Stimulated activated naive CD8-positive, alpha-beta T cell treated with anti-CD3 and anti-CD28 coated beads, Interleukin-15, amount 100 ng/mL, for 72 hours (primary cell): Measurements from ENCODE around the gene PCDHB13.
"Not testable (repeated sequence)": the region's sequence is repeated elsewhere in the genome, so short reads cannot be mapped to it uniquely, and the experiment has no call there.

ENCODE experiments used
- ATAC-seq: fragments of 150-1000 bp; cut with Tn5 transposase; 2 replicates; pipeline ENCODE4 v1.10.0; 2021; ENCODE audit warnings: mild to moderate bottlenecking, moderate library complexity
- DNase-seq, 2 donors: peaks; one replicate each; pipeline ENCODE4 v3.0.0; 2021 to 2022
- H3K27ac Mint-ChIP-seq, 2 donors: one replicate each; pipeline ENCODE4 v1.8.0; 2022; ENCODE audit warnings: mild to moderate bottlenecking in 2 of 2, mixed read lengths in 2 of 2, moderate library complexity in 2 of 2
- H3K27me3 Mint-ChIP-seq: one replicate; pipeline ENCODE4 v1.8.0; 2022; ENCODE audit warnings: mixed read lengths
- H3K4me1 Mint-ChIP-seq: one replicate; pipeline ENCODE4 v1.8.0; 2022; ENCODE audit warnings: mild to moderate bottlenecking, mixed read lengths
- H3K4me3 Mint-ChIP-seq, 2 donors: one replicate each; pipeline ENCODE4 v1.8.0; 2022; ENCODE audit warnings: mild to moderate bottlenecking in 2 of 2, mixed read lengths in 2 of 2, moderate library complexity in 1 of 2
- H3K9me3 Mint-ChIP-seq, 2 donors: one replicate each; pipeline ENCODE4 v1.8.0; 2022; ENCODE audit warnings: mixed read lengths in 2 of 2

PCDHB13 gene

GRCh38 chr5:141213656-141214339 is at the start of gene PCDHB13:
Gene PCDHB13, plus strand, starts transcription at chr5:141213919. Its CDS starts 205 bp downstream, at chr5:141214124.
- Mint-ChIP-seq H3K9me3 (peaks cover 8 to 22% of the 10 kb centered on the region in 2 donors), H3K27me3 (peaks cover 62% of the 10 kb centered on the region)
- not testable (repeated sequence) for DNase-seq, H3K4me1 Mint-ChIP-seq, ATAC-seq, H3K27ac Mint-ChIP-seq, H3K4me3 Mint-ChIP-seq

DNA sequence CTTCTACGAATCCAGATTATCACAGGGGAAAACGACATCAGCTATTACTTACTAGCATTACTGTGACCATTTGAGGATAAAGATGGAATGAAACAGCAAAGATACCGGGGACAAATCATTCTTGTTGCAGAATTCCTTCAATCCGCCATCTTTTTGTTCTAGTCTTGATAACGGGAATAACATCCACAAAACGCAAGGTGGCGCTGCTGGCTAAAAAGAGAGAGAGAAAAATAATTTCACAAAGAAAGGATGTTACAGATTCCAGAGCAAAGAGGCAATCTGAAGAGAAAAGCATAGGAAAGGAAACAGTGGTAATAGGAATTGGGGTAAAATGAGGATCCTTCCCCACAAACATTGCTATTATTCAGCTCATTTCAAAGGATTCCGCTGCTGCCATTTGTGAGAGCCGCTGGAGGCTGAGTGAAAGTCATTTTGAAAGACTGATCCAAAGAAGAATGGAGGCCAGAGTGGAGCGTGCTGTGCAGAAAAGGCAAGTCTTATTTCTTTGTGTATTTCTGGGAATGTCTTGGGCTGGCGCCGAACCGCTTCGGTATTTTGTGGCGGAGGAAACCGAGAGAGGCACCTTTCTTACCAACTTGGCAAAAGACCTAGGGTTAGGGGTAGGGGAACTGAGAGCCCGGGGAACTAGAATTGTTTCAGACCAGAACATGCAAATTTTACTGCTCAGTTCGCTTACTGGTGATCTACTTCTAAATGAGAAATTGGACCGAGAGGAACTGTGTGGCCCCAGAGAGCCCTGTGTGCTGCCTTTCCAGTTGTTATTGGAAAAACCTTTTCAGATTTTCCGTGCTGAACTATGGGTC is 41.1 kb upstream of the PCDHB13 start, which contains the start of gene PCDHB7:
PCDHB7 (plus strand) TSS at position 264 of the 824 bp plus-strand sequence; CDS start at position 456, 192 bp downstream.
- H3K27me3 Mint-ChIP-seq = peaks cover 36% of the 10 kb centered on the region
- H3K27ac Mint-ChIP-seq = peak within 1 kb of the TSS in 1 of 2 donors; percentile 55
- ATAC-seq (no peak), DNase-seq (no peak)
- no peaks in the 10 kb centered on the region for H3K4me1 Mint-ChIP-seq
- no peak within 1 kb of the TSS for H3K4me3 Mint-ChIP-seq
- peaks cover 9 to 14% of the 10 kb centered on the region in 2 donors for H3K9me3 Mint-ChIP-seq

DNA sequence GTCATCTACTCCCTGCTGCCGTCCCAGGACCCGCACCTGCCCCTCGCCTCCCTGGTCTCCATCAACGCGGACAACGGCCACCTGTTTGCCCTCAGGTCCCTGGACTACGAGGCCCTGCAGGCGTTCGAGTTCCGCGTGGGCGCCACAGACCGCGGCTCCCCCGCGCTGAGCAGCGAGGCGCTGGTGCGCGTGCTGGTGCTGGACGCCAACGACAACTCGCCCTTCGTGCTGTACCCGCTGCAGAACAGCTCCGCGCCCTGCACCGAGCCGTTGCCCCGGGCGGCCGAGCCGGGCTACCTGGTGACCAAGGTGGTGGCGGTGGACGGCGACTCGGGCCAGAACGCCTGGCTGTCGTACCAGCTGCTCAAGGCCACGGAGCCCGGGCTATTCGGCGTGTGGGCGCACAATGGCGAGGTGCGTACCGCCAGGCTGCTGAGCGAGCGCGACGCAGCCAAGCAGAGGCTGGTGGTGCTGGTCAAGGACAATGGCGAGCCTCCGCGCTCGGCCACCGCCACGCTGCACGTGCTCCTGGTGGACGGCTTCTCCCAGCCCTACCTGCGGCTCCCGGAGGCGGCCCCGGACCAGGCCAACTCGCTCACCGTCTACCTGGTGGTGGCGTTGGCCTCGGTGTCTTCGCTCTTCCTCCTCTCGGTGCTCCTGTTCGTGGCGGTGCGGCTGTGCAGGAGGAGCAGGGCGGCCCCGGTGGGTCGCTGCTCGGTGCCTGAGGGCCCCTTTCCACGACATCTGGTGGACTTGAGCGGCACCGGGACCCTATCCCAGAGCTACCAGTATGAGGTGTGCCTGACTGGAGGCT is 39.2 kb upstream of the PCDHB13 start:
- ATAC-seq, H3K4me1 Mint-ChIP-seq, H3K27ac Mint-ChIP-seq, DNase-seq, H3K4me3 Mint-ChIP-seq: not testable (repeated sequence)
- peaks cover 22% of the 10 kb centered on the region for H3K27me3 Mint-ChIP-seq
- H3K9me3 Mint-ChIP-seq = peaks cover 4 to 14% of the 10 kb centered on the region in 2 donors

- ATAC-seq (no peak), DNase-seq (no peak)
- peaks cover 9% of the 10 kb centered on the region for H3K27me3 Mint-ChIP-seq
- H3K27ac Mint-ChIP-seq = no peak overlapping the region
- H3K4me3 Mint-ChIP-seq = no peak overlapping the region
- no peaks in the 10 kb centered on the region for H3K4me1 Mint-ChIP-seq
- H3K9me3 Mint-ChIP-seq = peaks cover 4 to 14% of the 10 kb centered on the region in 2 donors
Measured at GRCh38 chr5:141175933-141176332, 37.8 kb upstream of the PCDHB13 start.

DNA sequence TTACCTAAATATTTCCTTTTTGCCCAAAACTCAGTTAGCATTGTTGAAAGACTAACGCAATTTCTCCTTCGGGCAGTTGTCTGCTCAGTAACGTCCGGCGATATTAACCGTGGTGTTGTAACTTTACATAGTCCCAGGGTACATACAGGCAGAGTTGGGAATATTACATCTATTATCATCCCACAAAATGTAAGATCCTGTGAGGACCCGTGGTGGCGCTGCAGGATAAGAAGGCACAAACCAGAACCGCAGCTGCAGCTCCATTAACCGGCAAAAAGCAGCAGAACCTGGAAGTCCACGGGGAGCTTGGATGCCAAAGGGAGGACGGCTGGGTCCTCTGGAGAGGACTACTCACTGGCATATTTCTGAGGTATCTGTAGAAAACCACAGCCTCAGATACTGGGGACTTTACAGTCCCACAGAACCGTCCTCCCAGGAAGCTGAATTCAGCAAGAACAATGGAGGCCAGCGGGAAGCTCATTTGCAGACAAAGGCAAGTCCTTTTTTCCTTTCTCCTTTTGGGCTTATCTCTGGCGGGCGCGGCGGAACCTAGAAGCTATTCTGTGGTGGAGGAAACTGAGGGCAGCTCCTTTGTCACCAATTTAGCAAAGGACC is 36.0 kb upstream of the PCDHB13 start, which contains the start of gene PCDHB8:
PCDHB8 (plus strand) TSS at position 214 of the 615 bp plus-strand sequence; CDS start at position 459, 245 bp downstream.
- H3K27ac Mint-ChIP-seq, DNase-seq, H3K4me3 Mint-ChIP-seq, H3K4me1 Mint-ChIP-seq, ATAC-seq: not testable (repeated sequence)
- peaks cover 12% of the 10 kb centered on the region for H3K27me3 Mint-ChIP-seq
- H3K9me3 Mint-ChIP-seq = peaks cover 4 to 20% of the 10 kb centered on the region in 2 donors

- not testable (repeated sequence) for H3K4me1 Mint-ChIP-seq, ATAC-seq, H3K4me3 Mint-ChIP-seq, DNase-seq, H3K27ac Mint-ChIP-seq
- H3K9me3 Mint-ChIP-seq = peaks cover 13 to 24% of the 10 kb centered on the region in 2 donors
- peaks cover 23% of the 10 kb centered on the region for H3K27me3 Mint-ChIP-seq
Measured at GRCh38 chr5:141179371-141179770, 34.3 kb upstream of the PCDHB13 start.

GRCh38 chr5:141179876-141180275 is 33.8 kb upstream of the PCDHB13 start:
- Mint-ChIP-seq H3K27me3 (peaks cover 28% of the 10 kb centered on the region), H3K9me3 (peaks cover 13 to 26% of the 10 kb centered on the region in 2 donors)
- not testable (repeated sequence) for H3K4me1 Mint-ChIP-seq, ATAC-seq, H3K4me3 Mint-ChIP-seq, H3K27ac Mint-ChIP-seq, DNase-seq

GRCh38 chr5:141180313-141180712 is 33.4 kb upstream of the PCDHB13 start:
- Mint-ChIP-seq H3K4me1 (no peaks in the 10 kb centered on the region), H3K4me3 (no peak overlapping the region), H3K9me3 (peaks cover 13 to 24% of the 10 kb centered on the region in 2 donors), H3K27ac (no peak overlapping the region), H3K27me3 (peaks cover 33% of the 10 kb centered on the region)
- DNase-seq = no peak
- ATAC-seq = no peak

GRCh38 chr5:141182248-141182647 is 31.5 kb upstream of the PCDHB13 start, which contains the start of gene PCDHB16:
Gene PCDHB16, plus strand, starts transcription at chr5:141182387. Its CDS starts 173 bp downstream, at chr5:141182560.
- peaks cover 42% of the 10 kb centered on the region for H3K27me3 Mint-ChIP-seq
- H3K4me3 Mint-ChIP-seq = no peak within 1 kb of the TSS
- H3K4me1 Mint-ChIP-seq = no peaks in the 10 kb centered on the region
- DNase-seq = no peak
- H3K9me3 Mint-ChIP-seq = peaks cover 18 to 24% of the 10 kb centered on the region in 2 donors
- no peak for ATAC-seq
- no peak within 1 kb of the TSS for H3K27ac Mint-ChIP-seq

- Mint-ChIP-seq H3K9me3 (peaks cover 24 to 26% of the 10 kb centered on the region in 2 donors), H3K27me3 (peaks cover 59% of the 10 kb centered on the region)
Measured at GRCh38 chr5:141184117-141184855, 29.4 kb upstream of the PCDHB13 start.

DNA sequence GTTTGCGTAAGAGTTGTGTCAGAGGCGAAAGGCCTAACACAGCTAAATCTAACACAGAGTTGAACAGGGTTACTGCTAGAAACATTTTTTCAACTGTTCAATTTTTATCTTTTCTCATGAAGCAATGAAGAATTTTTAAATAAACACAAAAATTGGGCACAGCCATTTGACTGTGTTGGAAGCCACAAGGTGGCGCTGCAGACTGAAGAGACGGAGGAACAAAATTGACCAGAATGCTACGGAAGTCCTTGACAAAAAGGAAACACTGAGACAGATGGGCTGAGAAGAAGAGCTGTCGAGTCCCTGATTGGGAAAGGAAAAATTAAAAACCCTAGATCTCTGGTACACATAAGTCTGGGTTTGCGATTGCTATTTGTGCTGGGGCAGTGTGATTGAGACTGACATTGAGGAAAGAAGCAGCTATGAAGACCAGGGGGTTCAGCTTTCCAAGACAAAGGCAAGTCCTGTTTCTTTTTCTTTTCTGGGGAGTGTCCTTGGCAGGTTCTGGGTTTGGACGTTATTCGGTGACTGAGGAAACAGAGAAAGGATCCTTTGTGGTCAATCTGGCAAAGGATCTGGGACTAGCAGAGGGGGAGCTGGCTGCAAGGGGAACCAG is 26.7 kb upstream of the PCDHB13 start, which contains the start of gene PCDHB9:
PCDHB9 (plus strand) TSS at position 265 of the 616 bp plus-strand sequence; CDS start at position 423, 158 bp downstream.
- no peaks in the 10 kb centered on the region for H3K4me1 Mint-ChIP-seq
- H3K4me3 Mint-ChIP-seq = peak within 1 kb of the TSS in 1 of 2 donors; percentile 19
- peaks cover 76% of the 10 kb centered on the region for H3K27me3 Mint-ChIP-seq
- H3K9me3 Mint-ChIP-seq = peaks cover 24% of the 10 kb centered on the region in 2 donors
- no peak within 1 kb of the TSS for H3K27ac Mint-ChIP-seq
- peak in 1 of 2 donors; percentile 16 for DNase-seq
- no peak for ATAC-seq

More at GRCh38 chr5:141184117-141184855, 29.4 kb upstream of the PCDHB13 start:
- DNase-seq, H3K27ac Mint-ChIP-seq, ATAC-seq, H3K4me1 Mint-ChIP-seq, H3K4me3 Mint-ChIP-seq: not testable (repeated sequence)

DNA sequence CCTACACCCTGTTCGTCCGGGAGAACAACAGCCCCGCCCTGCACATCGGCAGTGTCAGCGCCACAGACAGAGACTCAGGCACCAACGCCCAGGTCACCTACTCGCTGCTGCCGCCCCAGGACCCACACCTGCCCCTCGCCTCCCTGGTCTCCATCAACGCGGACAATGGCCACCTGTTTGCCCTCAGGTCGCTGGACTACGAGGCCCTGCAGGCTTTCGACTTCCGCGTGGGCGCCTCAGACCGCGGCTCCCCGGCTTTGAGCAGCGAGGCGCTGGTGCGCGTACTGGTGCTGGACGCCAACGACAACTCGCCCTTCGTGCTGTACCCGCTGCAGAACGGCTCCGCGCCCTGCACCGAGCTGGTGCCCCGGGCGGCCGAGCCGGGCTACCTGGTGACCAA is 25.0 kb upstream of the PCDHB13 start:
- H3K4me3 Mint-ChIP-seq, ATAC-seq, H3K4me1 Mint-ChIP-seq, H3K27ac Mint-ChIP-seq, DNase-seq: not testable (repeated sequence)
- Mint-ChIP-seq H3K27me3 (peaks cover 76% of the 10 kb centered on the region), H3K9me3 (peaks cover 17 to 25% of the 10 kb centered on the region in 2 donors)

DNA sequence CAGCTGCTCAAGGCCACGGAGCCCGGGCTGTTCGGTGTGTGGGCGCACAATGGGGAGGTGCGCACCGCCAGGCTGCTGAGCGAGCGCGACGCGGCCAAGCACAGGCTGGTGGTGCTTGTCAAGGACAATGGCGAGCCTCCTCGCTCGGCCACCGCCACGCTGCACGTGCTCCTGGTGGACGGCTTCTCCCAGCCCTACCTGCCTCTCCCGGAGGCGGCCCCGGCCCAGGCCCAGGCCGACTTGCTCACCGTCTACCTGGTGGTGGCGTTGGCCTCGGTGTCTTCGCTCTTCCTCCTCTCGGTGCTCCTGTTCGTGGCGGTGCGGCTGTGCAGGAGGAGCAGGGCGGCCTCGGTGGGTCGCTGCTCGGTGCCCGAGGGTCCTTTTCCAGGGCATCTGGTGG is 24.6 kb upstream of the PCDHB13 start:
- not testable (repeated sequence) for H3K4me3 Mint-ChIP-seq, ATAC-seq, DNase-seq, H3K27ac Mint-ChIP-seq, H3K4me1 Mint-ChIP-seq
- H3K9me3 Mint-ChIP-seq = peaks cover 16 to 25% of the 10 kb centered on the region in 2 donors
- H3K27me3 Mint-ChIP-seq = peaks cover 77% of the 10 kb centered on the region
